Neural progenitor cell (in vitro differentiated cells): ENCODE data around the gene LRRC59. TPM values are rescaled to one million over a fixed set of nuclear protein-coding genes. Genes with fewer than 3 reads are reported as not detected.
A peak's percentile ranks its signal among the peaks of the same experiment; 100 is the strongest.

Source experiments
- DNase-seq: peaks from one replicate; pipeline ENCODE4 v3.0.0-alpha.2; 2016; ENCODE audit warnings: low spot score
- H2AFZ ChIP-seq: fragments of 200-600 bp; sonication (generic); replicated peaks from 2 replicates; pipeline ENCODE4 v1.6.1; 2016; ENCODE audit warnings: antibody characterized with exemption
- H3F3A ChIP-seq: fragments of 200-600 bp; sonication (generic); 2 replicates; pipeline ENCODE4 v1.6.1; 2016; ENCODE audit warnings: antibody characterized with exemption, low read depth
- H3K27ac ChIP-seq: fragments of 200-600 bp; sonication (generic); 2 replicates; pipeline ENCODE4 v1.5.1; 2016; ENCODE audit warnings: mild to moderate bottlenecking
- H3K27me3 ChIP-seq: fragments of 200-600 bp; sonication (generic); 2 replicates; pipeline ENCODE4 v1.6.1; 2016; ENCODE audit warnings: mild to moderate bottlenecking, moderate library complexity
- H3K36me3 ChIP-seq: fragments of 200-600 bp; sonication (generic); 2 replicates; pipeline ENCODE4 v1.5.1; 2016
- H3K4me1 ChIP-seq: fragments of 200-600 bp; sonication (generic); 2 replicates; pipeline ENCODE4 v1.6.1; 2016; ENCODE audit warnings: mixed run types
- H3K4me2 ChIP-seq: fragments of 200-600 bp; sonication (generic); 2 replicates; pipeline ENCODE4 v1.6.1; 2016
- H3K4me3 ChIP-seq: fragments of 200-600 bp; sonication (generic); 2 replicates; pipeline ENCODE4 v1.5.1; 2016
- H3K79me2 ChIP-seq: fragments of 200-600 bp; sonication (generic); 2 replicates; pipeline ENCODE4 v1.6.1; 2016; ENCODE audit warnings: low read depth
- H3K9ac ChIP-seq: fragments of 200-600 bp; sonication (generic); 2 replicates; pipeline ENCODE4 v1.6.1; 2016
- H3K9me3 ChIP-seq: fragments of 200-600 bp; sonication (generic); 2 replicates; pipeline ENCODE4 v1.5.1; 2016; ENCODE audit warnings: low read depth
- H4K20me1 ChIP-seq: fragments of 200-600 bp; sonication (generic); 2 replicates; pipeline ENCODE4 v1.6.1; 2016; ENCODE audit warnings: low read depth
- H3K27ac Mint-ChIP-seq: 3 replicates; pipeline ENCODE4 v1.8.0; 2021; ENCODE audit warnings: mixed read lengths
- H3K27me3 Mint-ChIP-seq: 2 replicates; pipeline ENCODE4 v1.8.0; 2022; ENCODE audit warnings: low read depth, mild to moderate bottlenecking, inconsistent platforms, moderate library complexity, mixed read lengths; ENCODE audit not compliant: insufficient read depth
- H3K36me3 Mint-ChIP-seq: 3 replicates; pipeline ENCODE4 v1.8.0; 2021; ENCODE audit warnings: mixed read lengths
- H3K4me1 Mint-ChIP-seq: 3 replicates; pipeline ENCODE4 v1.8.0; 2021; ENCODE audit warnings: mixed read lengths
- H3K4me3 Mint-ChIP-seq: 3 replicates; pipeline ENCODE4 v1.8.0; 2021; ENCODE audit warnings: mild to moderate bottlenecking, moderate library complexity, mixed read lengths
- H3K9me3 Mint-ChIP-seq: 3 replicates; pipeline ENCODE4 v1.8.0; 2020; ENCODE audit warnings: mixed read lengths
- CTCF ChIP-seq: fragments of 200-600 bp; sonication (generic); IDR thresholded peaks from 2 replicates; pipeline ENCODE4 v1.5.1; 2017; ENCODE audit warnings: antibody characterized with exemption, mild to moderate bottlenecking
- EZH2 ChIP-seq: fragments of 200-600 bp; sonication (generic); IDR thresholded peaks from 2 replicates; pipeline ENCODE4 v1.6.1; 2017; ENCODE audit warnings: antibody characterized with exemption, mild to moderate bottlenecking, moderate library complexity
- EZH2phosphoT487 ChIP-seq: fragments of 200-600 bp; sonication (generic); IDR thresholded peaks from 2 replicates; pipeline ENCODE4 v1.6.1; 2017; ENCODE audit warnings: antibody characterized with exemption
- total RNA-seq: library from RNA; depleted of rRNA; stranded (reverse); fragments of >200 nt; gene quantifications from 2 replicates; pipeline ENCODE4 v1.2.3, GENCODE V29; 2015; ENCODE audit warnings: low replicate concordance

LRRC59 gene
- total RNA-seq, 1 donor from 2014 or later, result 57.0 TPM

GRCh38 chr17:50346313-50347116 lies 50.8 kb downstream of the LRRC59 start:
- Histone ChIP-seq H3K27ac (no peak overlapping the region), H3F3A (no peaks in the 10 kb centered on the region), H3K4me2 (peak overlapping the region; percentile 93), H3K27me3 (peaks cover 28% of the 10 kb centered on the region), H3K9ac (no peak overlapping the region), H3K9me3 (no peaks in the 10 kb centered on the region), H3K36me3 (no peaks in the 10 kb centered on the region), H3K4me3 (peak overlapping the region; percentile 78), H3K4me1 (peaks cover 19% of the 10 kb centered on the region), H4K20me1 (peaks cover 27% of the 10 kb centered on the region), H3K79me2 (peaks cover 18% of the 10 kb centered on the region), H2AFZ (peak overlapping the region; percentile 36)
- TF ChIP-seq EZH2, result no peak
- TF ChIP-seq EZH2phosphoT487, result no peak
- no peak for TF ChIP-seq CTCF
- peak; percentile 59 for DNase-seq
- Mint-ChIP-seq H3K4me3 (peak overlapping the region; percentile 95), H3K9me3 (no peaks in the 10 kb centered on the region), H3K36me3 (peaks cover 2% of the 10 kb centered on the region), H3K27me3 (peaks cover 8% of the 10 kb centered on the region), H3K27ac (peak overlapping the region; percentile 66), H3K4me1 (peaks cover 35% of the 10 kb centered on the region)

- H3K9me3 ChIP-seq, result no peaks in the 10 kb centered on the region
- peaks cover 19% of the 10 kb centered on the region for H3K4me1 ChIP-seq
- Mint-ChIP-seq H3K27me3 (peaks cover 8% of the 10 kb centered on the region), H3K4me3 (peak within 1 kb of the TSS; percentile 95), H3K9me3 (no peaks in the 10 kb centered on the region), H3K4me1 (peaks cover 33% of the 10 kb centered on the region), H3K27ac (peak within 1 kb of the TSS; percentile 66), H3K36me3 (no peaks in the 10 kb centered on the region)
- no peak within 1 kb of the TSS for H3K27ac ChIP-seq
- H3K9ac ChIP-seq, result no peak within 1 kb of the TSS
- no peaks in the 10 kb centered on the region for H3F3A ChIP-seq
- peaks cover 28% of the 10 kb centered on the region for H3K27me3 ChIP-seq
- H4K20me1 ChIP-seq, result peaks cover 27% of the 10 kb centered on the region
- TF ChIP-seq EZH2phosphoT487, result no peak
- TF ChIP-seq EZH2, result peak; percentile 30
- H3K4me3 ChIP-seq, result peak within 1 kb of the TSS; percentile 78
- no peaks in the 10 kb centered on the region for H3K36me3 ChIP-seq
- H3K79me2 ChIP-seq, result peaks cover 18% of the 10 kb centered on the region
- peak within 1 kb of the TSS; percentile 98 for H3K4me2 ChIP-seq
- peak; percentile 96 for DNase-seq
- peak within 1 kb of the TSS; percentile 97 for H2AFZ ChIP-seq
Observed at GRCh38 chr17:50345432-50346312, 51.7 kb downstream of the LRRC59 start, which contains the start of gene XYLT2. Gene XYLT2, plus strand, starts transcription at chr17:50346126. Its CDS starts 15 bp downstream, at chr17:50346141.

DNA sequence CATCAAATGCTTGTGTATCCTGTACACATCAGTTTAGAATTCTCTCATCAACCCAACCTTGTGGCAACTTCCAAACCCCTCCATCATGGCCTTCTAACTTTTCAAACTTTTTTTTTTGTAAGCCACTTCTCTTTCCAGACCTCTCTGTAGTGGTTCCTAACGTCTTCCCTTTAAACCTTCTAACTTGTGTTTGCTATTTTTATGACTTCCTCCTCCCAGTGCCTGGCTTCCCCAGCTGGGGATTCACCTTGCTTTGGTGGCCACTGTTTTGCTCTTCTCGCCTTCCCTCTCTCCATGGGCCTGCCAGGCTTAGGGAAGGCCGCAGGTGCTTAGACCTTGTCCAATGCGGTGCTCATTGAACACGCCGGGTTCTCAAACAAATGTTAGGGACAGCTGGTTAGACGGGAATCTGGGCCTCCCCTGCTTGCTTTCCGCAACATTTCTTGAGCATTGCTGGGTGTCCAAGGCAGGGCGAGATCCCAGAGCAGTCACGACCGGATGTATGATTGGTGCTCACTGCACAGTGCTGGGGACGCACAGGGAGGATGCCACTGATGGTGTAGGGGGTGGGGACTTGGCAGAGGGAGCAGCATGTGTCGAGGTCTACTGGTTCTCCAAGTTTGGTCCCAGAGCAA lies 52.5 kb downstream of the LRRC59 start:
- Mint-ChIP-seq H3K4me1 (peaks cover 33% of the 10 kb centered on the region), H3K4me3 (peak overlapping the region; percentile 85), H3K36me3 (no peaks in the 10 kb centered on the region), H3K27me3 (peaks cover 10% of the 10 kb centered on the region), H3K27ac (no peak overlapping the region), H3K9me3 (no peaks in the 10 kb centered on the region)
- Histone ChIP-seq H3K27ac (no peak overlapping the region), H3K27me3 (peaks cover 28% of the 10 kb centered on the region), H4K20me1 (peaks cover 27% of the 10 kb centered on the region), H3F3A (no peaks in the 10 kb centered on the region), H3K9ac (no peak overlapping the region), H3K79me2 (peaks cover 18% of the 10 kb centered on the region), H3K4me3 (no peak overlapping the region), H3K9me3 (no peaks in the 10 kb centered on the region), H3K4me2 (peak overlapping the region; percentile 98), H3K36me3 (no peaks in the 10 kb centered on the region), H3K4me1 (peaks cover 19% of the 10 kb centered on the region), H2AFZ (peak overlapping the region; percentile 97)
- no peak for TF ChIP-seq EZH2phosphoT487
- no peak for TF ChIP-seq CTCF
- TF ChIP-seq EZH2, result no peak
- no peak for DNase-seq
